Measurements from ENCODE around the gene SIM1. TPM values are rescaled to one million over a fixed set of nuclear protein-coding genes. Genes with fewer than 3 reads are reported as not detected.

The SIM1 gene
- total RNA-seq, 3 donors from 2014 or later: not detected

- Histone ChIP-seq H3K9me3 (no peaks in the 10 kb centered on the region), H3K36me3 (ENCODE audit: low read depth) (no peaks in the 10 kb centered on the region), H3K4me3 (no peak overlapping the region), H3K4me1 (ENCODE audit: low read depth) (no peaks in the 10 kb centered on the region)
- ATAC-seq (no peak), DNase-seq (no peak)
- TF ChIP-seq CTCF (IDR thresholded peaks at IDR 0.05): no peak
- intact Hi-C loops (cut with DNase I, micrococcal nuclease): no loop called here
Observed at GRCh38 chr6:100488244-100488643, 23.5 kb upstream of the SIM1 start.

- TF ChIP-seq CTCF (IDR thresholded peaks at IDR 0.05): no peak
- no peak for DNase-seq
- Histone ChIP-seq H3K4me1 (ENCODE audit: low read depth) (no peaks in the 10 kb centered on the region), H3K4me3 (no peak overlapping the region), H3K36me3 (ENCODE audit: low read depth) (no peaks in the 10 kb centered on the region), H3K9me3 (no peaks in the 10 kb centered on the region)
- intact Hi-C loops (cut with DNase I, micrococcal nuclease): no loop called here
- no peak for ATAC-seq
Observed at GRCh38 chr6:100487638-100488037, 22.9 kb upstream of the SIM1 start.

DNA sequence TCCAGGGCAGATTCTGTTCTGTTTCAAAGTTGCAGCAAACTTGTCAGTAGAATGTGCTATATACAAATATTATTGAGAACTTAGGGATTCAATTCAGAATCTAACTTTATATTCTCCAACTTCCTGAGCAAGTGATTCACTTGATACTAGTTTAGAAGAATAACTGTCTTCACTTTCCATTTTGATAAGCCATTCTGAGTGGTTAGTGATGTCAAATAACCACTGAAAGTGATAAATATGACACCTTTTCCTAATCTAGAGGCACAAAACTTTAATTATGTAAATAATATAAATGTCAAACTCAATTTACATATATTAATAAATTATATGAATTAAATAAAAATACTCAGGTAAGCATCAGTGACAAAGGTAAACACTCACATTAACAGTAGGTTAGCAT, 20.5 kb upstream of the SIM1 start:
- Histone ChIP-seq H3K4me1 (ENCODE audit: low read depth) (no peaks in the 10 kb centered on the region), H3K4me3 (no peak overlapping the region), H3K36me3 (ENCODE audit: low read depth) (no peaks in the 10 kb centered on the region), H3K9me3 (no peaks in the 10 kb centered on the region)
- intact Hi-C loops (cut with DNase I, micrococcal nuclease): no loop called here
- ATAC-seq (no peak), DNase-seq (no peak)
- no peak for TF ChIP-seq CTCF (IDR thresholded peaks at IDR 0.05)

GRCh38 chr6:100484474-100484873, 19.8 kb upstream of the SIM1 start:
- Histone ChIP-seq H3K9me3 (no peaks in the 10 kb centered on the region), H3K36me3 (ENCODE audit: low read depth) (no peaks in the 10 kb centered on the region), H3K4me1 (ENCODE audit: low read depth) (no peaks in the 10 kb centered on the region), H3K4me3 (no peak overlapping the region)
- DNase-seq (no peak), ATAC-seq (no peak)
- intact Hi-C loops (cut with DNase I, micrococcal nuclease): no loop called here
- TF ChIP-seq CTCF (IDR thresholded peaks at IDR 0.05): no peak

GRCh38 chr6:100482698-100483097, 18.0 kb upstream of the SIM1 start:
- no peaks in the 10 kb centered on the region for H3K4me1 ChIP-seq (ENCODE audit: low read depth)
- no peaks in the 10 kb centered on the region for H3K36me3 ChIP-seq (ENCODE audit: low read depth)
- no peak overlapping the region for H3K4me3 ChIP-seq
- no peaks in the 10 kb centered on the region for H3K9me3 ChIP-seq
- no peak for TF ChIP-seq CTCF (IDR thresholded peaks at IDR 0.05)
- intact Hi-C loops (cut with DNase I, micrococcal nuclease): no loop called here
- ATAC-seq (peak; percentile 70), DNase-seq (no peak)

Data from mucosa of descending colon (tissue), 3 donors.